Left ventricle myocardium inferior (tissue), 1 donor: ENCODE data around the gene IL6R. TPM values are rescaled to one million over a fixed set of nuclear protein-coding genes. Genes with fewer than 3 reads are reported as not detected.

Experiments
- DNase-seq: peaks from one replicate; pipeline ENCODE4 v3.0.0-alpha.2; 2020
- H3K27ac ChIP-seq: fragments of 200-600 bp; replicated peaks from 2 replicates; pipeline ENCODE4 v1.8.0; 2021
- H3K27me3 ChIP-seq: fragments of 200-600 bp; 2 replicates; pipeline ENCODE4 v1.8.0; 2021; ENCODE audit warnings: low read depth
- H3K36me3 ChIP-seq: fragments of 200-600 bp; 2 replicates; pipeline ENCODE4 v1.8.0; 2021
- H3K4me1 ChIP-seq: fragments of 200-600 bp; 2 replicates; pipeline ENCODE4 v1.8.0; 2021
- H3K4me3 ChIP-seq: fragments of 200-600 bp; 2 replicates; pipeline ENCODE4 v1.8.0; 2021; ENCODE audit warnings: mild to moderate bottlenecking, moderate library complexity
- H3K9me3 ChIP-seq: fragments of 200-600 bp; replicated peaks from 2 replicates; pipeline ENCODE4 v1.8.0; 2021
- CTCF ChIP-seq: fragments of 200-600 bp; IDR thresholded peaks from 2 replicates; pipeline ENCODE4 v1.8.0; 2021; ENCODE audit warnings: antibody characterized with exemption, mild to moderate bottlenecking, borderline replicate concordance
- intact Hi-C: fragments of 100-400 bp; cut with micrococcal nuclease; formaldehyde crosslinking; loops from one replicate; pipeline ENCODE4 v1.11.0; 2022
- total RNA-seq: library from RNA; stranded (reverse); fragmentation: NEBNext Ultra II Directional; extraction: Animal tissue kit (Norgen Biotek cat#: 25700); gene quantifications from one replicate; pipeline ENCODE4 v1.2.1, GENCODE V29; 2021
- donor health status: DM: no; HTN: yes; CAD: no; lungs with severe emphysema.

Gene IL6R
- total RNA-seq, 1 donor from 2014 or later: 10.5 TPM

- Histone ChIP-seq H3K9me3 (no peaks in the 10 kb centered on the region), H3K4me1 (peaks cover 76% of the 10 kb centered on the region)
These were observed 3.1 kb downstream of the IL6R start for GRCh38 chr1:154408174-154408777.

GRCh38 chr1:154410185-154410827 lies 5.2 kb downstream of the IL6R start:
- no peak for DNase-seq
- H3K4me1 ChIP-seq: peaks cover 86% of the 10 kb centered on the region
- intact Hi-C loops: no loop called here

More at GRCh38 chr1:154408174-154408777, 3.1 kb downstream of the IL6R start:
- Histone ChIP-seq H3K36me3 (no peaks in the 10 kb centered on the region), H3K27ac (peak overlapping the region; percentile 98), H3K4me3 (peak overlapping the region; percentile 88), H3K27me3 (no peaks in the 10 kb centered on the region)
- DNase-seq: no peak
- no peak for TF ChIP-seq CTCF
- intact Hi-C loops: loop anchor here (10.0 kb wide), 2 partner anchors 53 to 57 kb away; no protein-coding TSS in a partner anchor

GRCh38 chr1:154411525-154411924 lies 6.4 kb downstream of the IL6R start:
- TF ChIP-seq CTCF: no peak
- Histone ChIP-seq H3K36me3 (no peaks in the 10 kb centered on the region), H3K27me3 (no peaks in the 10 kb centered on the region), H3K27ac (peak overlapping the region; percentile 16), H3K4me3 (no peak overlapping the region), H3K4me1 (peaks cover 83% of the 10 kb centered on the region), H3K9me3 (no peaks in the 10 kb centered on the region)
- intact Hi-C loops: no loop called here
- DNase-seq: no peak

More at GRCh38 chr1:154410185-154410827, 5.2 kb downstream of the IL6R start:
- no peak for TF ChIP-seq CTCF
- Histone ChIP-seq H3K4me3 (no peak overlapping the region), H3K27ac (peak overlapping the region; percentile 19), H3K9me3 (no peaks in the 10 kb centered on the region), H3K36me3 (no peaks in the 10 kb centered on the region), H3K27me3 (no peaks in the 10 kb centered on the region)

GRCh38 chr1:154413177-154413783 lies 8.1 kb downstream of the IL6R start:
- Histone ChIP-seq H3K36me3 (no peaks in the 10 kb centered on the region), H3K9me3 (no peaks in the 10 kb centered on the region), H3K27ac (peak overlapping the region; percentile 73), H3K27me3 (no peaks in the 10 kb centered on the region), H3K4me1 (peaks cover 83% of the 10 kb centered on the region), H3K4me3 (no peak overlapping the region)
- DNase-seq: no peak
- no peak for TF ChIP-seq CTCF
- intact Hi-C loops: no loop called here

GRCh38 chr1:154414606-154415005 lies 9.5 kb downstream of the IL6R start:
- peak; percentile 82 for DNase-seq
- peak overlapping the region; percentile 73 for H3K27ac ChIP-seq

More at GRCh38 chr1:154414606-154415005, 9.5 kb downstream of the IL6R start:
- Histone ChIP-seq H3K4me1 (peaks cover 83% of the 10 kb centered on the region), H3K9me3 (no peaks in the 10 kb centered on the region), H3K4me3 (no peak overlapping the region), H3K27me3 (no peaks in the 10 kb centered on the region), H3K36me3 (no peaks in the 10 kb centered on the region)
- TF ChIP-seq CTCF: no peak
- intact Hi-C loops: no loop called here
